ENCODE measurements around the gene NDUFC1. TPM values are rescaled to one million over a fixed set of nuclear protein-coding genes. Genes with fewer than 3 reads are reported as not detected.
"Not testable (repeated sequence)": the region's sequence is repeated elsewhere in the genome, so short reads cannot be mapped to it uniquely, and the experiment has no call there.

NDUFC1 gene
- total RNA-seq, 2 experiments from 2014 or later, result 41.9 to 64.8 TPM

GRCh38 chr4:139255581-139255980 lies 46.7 kb downstream of the NDUFC1 start:
- POLR2A ChIA-PET; intact Hi-C loops (cut with DNase I, micrococcal nuclease); H3K27me3 Mint-ChIP-seq; DNase-seq; H3K36me3 Mint-ChIP-seq (ENCODE audit: low read depth); H3K27ac Mint-ChIP-seq; ATAC-seq; H3K4me3 Mint-ChIP-seq; H3K4me1 Mint-ChIP-seq; H3K9me3 Mint-ChIP-seq (ENCODE audit: low read depth): not testable (repeated sequence)
- CTCF ChIA-PET, result interaction anchor here (1.2 to 2.4 kb wide), 3 partner anchors 11 to 225 kb away, joined by 3 to 8 read pairs (median 4); no protein-coding TSS in a partner anchor

- intact Hi-C loops (cut with DNase I, micrococcal nuclease), result no loop called here
- DNase-seq (no peak), ATAC-seq (no peak)
- POLR2A ChIA-PET, result interaction anchor here (0.6 kb wide), 1 partner anchor 106 kb away, joined by 3 read pairs; no protein-coding TSS in a partner anchor
- H3K4me3 Mint-ChIP-seq, result no peak overlapping the region
- H3K4me1 Mint-ChIP-seq, result no peaks in the 10 kb centered on the region
- no peaks in the 10 kb centered on the region for H3K9me3 Mint-ChIP-seq (ENCODE audit: low read depth)
- no peak overlapping the region for H3K27ac Mint-ChIP-seq
- H3K27me3 Mint-ChIP-seq, result peaks cover 2% of the 10 kb centered on the region
- H3K36me3 Mint-ChIP-seq (ENCODE audit: low read depth), result no peaks in the 10 kb centered on the region
- CTCF ChIA-PET, result interaction anchor here (0.9 to 2.1 kb wide), 4 partner anchors 9 to 163 kb away, joined by 3 to 6 read pairs (median 3); no protein-coding TSS in a partner anchor
Measured at GRCh38 chr4:139253713-139254112, 48.6 kb downstream of the NDUFC1 start.

- ATAC-seq, result no peak
- Mint-ChIP-seq H3K9me3 (ENCODE audit: low read depth) (no peaks in the 10 kb centered on the region), H3K4me3 (no peak overlapping the region), H3K27me3 (peaks cover 2% of the 10 kb centered on the region), H3K4me1 (no peaks in the 10 kb centered on the region), H3K36me3 (ENCODE audit: low read depth) (no peaks in the 10 kb centered on the region), H3K27ac (no peak overlapping the region)
- intact Hi-C loops (cut with DNase I, micrococcal nuclease), result no loop called here
- no peak for DNase-seq
- POLR2A ChIA-PET, result no interaction called here
- CTCF ChIA-PET, result interaction anchor here (1.2 to 2.1 kb wide), 3 partner anchors 10 to 43 kb away, joined by 3 to 6 read pairs (median 3); no protein-coding TSS in a partner anchor
Measured at GRCh38 chr4:139253046-139253445, 49.2 kb downstream of the NDUFC1 start.

GRCh38 chr4:139247700-139248238 lies 54.5 kb downstream of the NDUFC1 start:
- Mint-ChIP-seq H3K27ac (no peak overlapping the region), H3K36me3 (ENCODE audit: low read depth) (no peaks in the 10 kb centered on the region), H3K27me3 (no peaks in the 10 kb centered on the region), H3K9me3 (ENCODE audit: low read depth) (no peaks in the 10 kb centered on the region), H3K4me3 (no peak overlapping the region), H3K4me1 (no peaks in the 10 kb centered on the region)
- ChIA-PET CTCF (no interaction called here), POLR2A (interaction anchor here (0.6 to 0.7 kb wide), 2 partner anchors 27 to 85 kb away, joined by 6 read pairs; no protein-coding TSS in a partner anchor)
- no peak for ATAC-seq
- intact Hi-C loops (cut with DNase I, micrococcal nuclease), result no loop called here
- no peak for DNase-seq

- ATAC-seq (no peak), DNase-seq (no peak)
- no peak overlapping the region for H3K27ac Mint-ChIP-seq
- POLR2A ChIA-PET, result interaction anchor here (0.7 kb wide), 1 partner anchor 27 kb away, joined by 6 read pairs; no protein-coding TSS in a partner anchor
- intact Hi-C loops (cut with DNase I, micrococcal nuclease), result no loop called here
- no peaks in the 10 kb centered on the region for H3K27me3 Mint-ChIP-seq
- no peak overlapping the region for H3K4me3 Mint-ChIP-seq
- no peaks in the 10 kb centered on the region for H3K4me1 Mint-ChIP-seq
- no peaks in the 10 kb centered on the region for H3K36me3 Mint-ChIP-seq (ENCODE audit: low read depth)
- CTCF ChIA-PET, result interaction anchor here (0.7 kb wide), 1 partner anchor 263 kb away, joined by 4 read pairs; no protein-coding TSS in a partner anchor
- no peaks in the 10 kb centered on the region for H3K9me3 Mint-ChIP-seq (ENCODE audit: low read depth)
Measured at GRCh38 chr4:139247241-139247640, 55.0 kb downstream of the NDUFC1 start.

GRCh38 chr4:139246166-139246565 lies 56.1 kb downstream of the NDUFC1 start:
- no peak for DNase-seq
- no peak overlapping the region for H3K27ac Mint-ChIP-seq
- POLR2A ChIA-PET, result no interaction called here
- H3K9me3 Mint-ChIP-seq (ENCODE audit: low read depth), result no peaks in the 10 kb centered on the region
- CTCF ChIA-PET, result no interaction called here
- no peaks in the 10 kb centered on the region for H3K27me3 Mint-ChIP-seq
- intact Hi-C loops (cut with DNase I, micrococcal nuclease), result no loop called here
- ATAC-seq, result no peak
- no peaks in the 10 kb centered on the region for H3K36me3 Mint-ChIP-seq (ENCODE audit: low read depth)
- no peaks in the 10 kb centered on the region for H3K4me1 Mint-ChIP-seq
- H3K4me3 Mint-ChIP-seq, result no peak overlapping the region

GRCh38 chr4:139245590-139245989 lies 56.7 kb downstream of the NDUFC1 start:
- Mint-ChIP-seq H3K36me3 (ENCODE audit: low read depth) (no peaks in the 10 kb centered on the region), H3K9me3 (ENCODE audit: low read depth) (no peaks in the 10 kb centered on the region), H3K4me3 (no peak overlapping the region), H3K27ac (no peak overlapping the region), H3K27me3 (no peaks in the 10 kb centered on the region), H3K4me1 (no peaks in the 10 kb centered on the region)
- ChIA-PET CTCF (no interaction called here), POLR2A (no interaction called here)
- no peak for DNase-seq
- no peak for ATAC-seq
- intact Hi-C loops (cut with DNase I, micrococcal nuclease), result no loop called here

- Mint-ChIP-seq H3K27ac (no peak overlapping the region), H3K27me3 (no peaks in the 10 kb centered on the region), H3K4me1 (no peaks in the 10 kb centered on the region), H3K4me3 (no peak overlapping the region), H3K36me3 (ENCODE audit: low read depth) (no peaks in the 10 kb centered on the region), H3K9me3 (ENCODE audit: low read depth) (peaks cover 4% of the 10 kb centered on the region)
- ChIA-PET CTCF (interaction anchor here (0.8 to 1.3 kb wide), 3 partner anchors 11 to 31 kb away, joined by 3 read pairs; no protein-coding TSS in a partner anchor), POLR2A (no interaction called here)
- no peak for DNase-seq
- no peak for ATAC-seq
- intact Hi-C loops (cut with DNase I, micrococcal nuclease), result no loop called here
Measured at GRCh38 chr4:139243448-139244365, 58.6 kb downstream of the NDUFC1 start.

GRCh38 chr4:139242511-139243051 lies 59.7 kb downstream of the NDUFC1 start:
- no peak for DNase-seq
- Mint-ChIP-seq H3K4me3 (no peak overlapping the region), H3K4me1 (no peaks in the 10 kb centered on the region), H3K27me3 (no peaks in the 10 kb centered on the region), H3K36me3 (ENCODE audit: low read depth) (no peaks in the 10 kb centered on the region), H3K9me3 (ENCODE audit: low read depth) (peaks cover 4% of the 10 kb centered on the region), H3K27ac (no peak overlapping the region)
- ATAC-seq, result no peak
- CTCF ChIA-PET, result no interaction called here
- POLR2A ChIA-PET, result no interaction called here
- intact Hi-C loops (cut with DNase I, micrococcal nuclease), result no loop called here

- no peak for DNase-seq
- ATAC-seq, result no peak
- Mint-ChIP-seq H3K9me3 (ENCODE audit: low read depth) (peaks cover 4% of the 10 kb centered on the region), H3K27ac (no peak overlapping the region), H3K27me3 (no peaks in the 10 kb centered on the region), H3K4me1 (no peaks in the 10 kb centered on the region), H3K36me3 (ENCODE audit: low read depth) (no peaks in the 10 kb centered on the region), H3K4me3 (no peak overlapping the region)
- ChIA-PET CTCF (no interaction called here), POLR2A (interaction anchor here (0.6 kb wide), 1 partner anchor 1245 kb away, joined by 4 read pairs; no protein-coding TSS in a partner anchor)
- intact Hi-C loops (cut with DNase I, micrococcal nuclease), result no loop called here
Measured at GRCh38 chr4:139241784-139242151, 60.5 kb downstream of the NDUFC1 start.

- ATAC-seq, result no peak
- H3K4me3 Mint-ChIP-seq, result no peak overlapping the region
Measured at GRCh38 chr4:139241086-139241783, 61.0 kb downstream of the NDUFC1 start.

More at GRCh38 chr4:139241086-139241783, 61.0 kb downstream of the NDUFC1 start:
- Mint-ChIP-seq H3K27ac (no peak overlapping the region), H3K36me3 (ENCODE audit: low read depth) (no peaks in the 10 kb centered on the region), H3K27me3 (no peaks in the 10 kb centered on the region), H3K4me1 (no peaks in the 10 kb centered on the region), H3K9me3 (ENCODE audit: low read depth) (peaks cover 4% of the 10 kb centered on the region)
- ChIA-PET POLR2A (interaction anchor here (0.6 kb wide), 1 partner anchor 1246 kb away, joined by 4 read pairs; no protein-coding TSS in a partner anchor), CTCF (interaction anchor here (1.0 kb wide), 1 partner anchor 12 kb away, joined by 3 read pairs; no protein-coding TSS in a partner anchor)
- intact Hi-C loops (cut with DNase I, micrococcal nuclease), result no loop called here
- DNase-seq, result no peak
